ENCODE results near the gene MRM1. TPM values are rescaled to one million over a fixed set of nuclear protein-coding genes. Genes with fewer than 3 reads are reported as not detected.

The MRM1 gene
- total and polyA plus RNA-seq, 9 of the 15 experiments (the other 6 are each of a cell fraction or from before 2014, with no cell fraction given), result 0.61 to 28.4 (median 21.5) TPM

GRCh38 chr17:36608794-36609497 lies 7.6 kb downstream of the MRM1 start:
- H3K79me2 ChIP-seq (ENCODE audit: control insufficient read depth, insufficient read depth, low read length), result peaks cover 27% of the 10 kb centered on the region
- DNase-seq (ENCODE audit: extremely low read depth in 1 of 4, low spot score in 3 of 4) (peak; percentile 72 to 89 (median 74)), ATAC-seq (peak; percentile 88), FAIRE-seq (no peak)
- no peak overlapping the region for H3K27ac ChIP-seq (ENCODE audit: extremely low read depth, low read depth, low read length)
- peaks cover 3% of the 10 kb centered on the region; the same call in 1 of the 2 replicates for H4K20me1 ChIP-seq (replicated peaks; ENCODE audit: control insufficient read depth, insufficient read depth, low read length)
- no peaks in the 10 kb centered on the region for H3K27me3 ChIP-seq (ENCODE audit: control insufficient read depth in 2 of 2, insufficient read depth in 2 of 2, low read length in 2 of 2)
- H3K4me3 ChIP-seq, result no peak overlapping the region
- POLR2A ChIA-PET, result interaction anchor here (0.7 kb wide), 1 partner anchor 9 kb away, joined by 4 read pairs; no protein-coding TSS in a partner anchor
- peak overlapping the region in 1 of 2 experiments; percentile 62; a peak in 2 of 4 replicates for H3K9ac ChIP-seq (ENCODE audit: insufficient read depth in 1 of 2, low read depth in 2 of 2, low read length in 2 of 2)
- CTCF ChIA-PET (ENCODE audit: low intra/inter-chr PET ratio), result interaction anchor here (0.6 to 1.7 kb wide), 2 partner anchors 17 to 71 kb away, joined by 4 to 10 read pairs; no protein-coding TSS in a partner anchor
- BruUV-seq (replicated peaks), result no TSS peak
- no peaks in the 10 kb centered on the region for H3K9me1 ChIP-seq (ENCODE audit: control insufficient read depth, insufficient read depth, low read length)
- H3K4me2 ChIP-seq (ENCODE audit: insufficient read depth, low read length), result peak overlapping the region; percentile 45; the same call in 1 of the 2 replicates
- intact Hi-C loops (cut with micrococcal nuclease), result no loop called here
- in situ Hi-C loops (cut with MboI), result no loop called here
- H2AFZ ChIP-seq (ENCODE audit: low read depth, low read length), result peak overlapping the region; percentile 29; the same call in 1 of the 2 replicates
- WGBS (ENCODE audit: insufficient coverage, low coverage, missing lambda C conversion rate), result 31% methylated on average over 20 of the region's 24 CpGs
- H3K36me3 ChIP-seq (ENCODE audit: control insufficient read depth, insufficient read depth, low read length), result peaks cover 28% of the 10 kb centered on the region
- no peaks in the 10 kb centered on the region for H3K9me3 ChIP-seq (replicated peaks; ENCODE audit: control insufficient read depth, insufficient read depth, low read depth, low read length)
- H3K4me1 ChIP-seq (replicated peaks in 1 of 2; ENCODE audit: control insufficient read depth in 2 of 2, insufficient read depth in 2 of 2, low read length in 2 of 2), result peaks cover 32 to 42% of the 10 kb centered on the region in 2 experiments; a peak in 4 of 5 replicates
- TF ChIP-seq FOXK2 (conservative IDR thresholded peaks at IDR 0.05 in 1 of 2, IDR thresholded peaks at IDR 0.05 in 1 of 2; ENCODE audit: low read depth in 2 of 2) (peak; percentile 56 to 73; a peak in 3 of 4 replicates), TAF15 (IDR thresholded peaks at IDR 0.05; ENCODE audit: low read depth, low read length) (no peak), MXD1 (CRISPR knock-in tag; IDR thresholded peaks at IDR 0.05; ENCODE audit: borderline replicate concordance, poor library complexity, severe bottlenecking) (no peak), MAZ (CRISPR knock-in tag; conservative IDR thresholded peaks at IDR 0.05 in 1 of 2, IDR thresholded peaks at IDR 0.05 in 1 of 2) (no peak), ZNF561 (CRISPR knock-in tag; conservative IDR thresholded peaks at IDR 0.05) (no peak), ASH1L (IDR thresholded peaks at IDR 0.05; ENCODE audit: borderline replicate concordance, low read depth, partially characterized antibody) (no peak), RFX5 (IDR thresholded peaks at IDR 0.05; ENCODE audit: low read depth, low read length) (no peak), DIDO1 (tag; IDR thresholded peaks at IDR 0.05; ENCODE audit: low read depth) (no peak), ZNF589 (CRISPR knock-in tag; IDR thresholded peaks at IDR 0.05; ENCODE audit: low read depth) (no peak), ARHGAP35 (IDR thresholded peaks at IDR 0.05; ENCODE audit: partially characterized antibody) (no peak), ZNF444 (CRISPR knock-in tag; IDR thresholded peaks at IDR 0.05) (no peak), NR2F6 (CRISPR knock-in tag; IDR thresholded peaks at IDR 0.05) (no peak), ZNF449 (CRISPR knock-in tag; IDR thresholded peaks at IDR 0.05) (no peak), ZFX (CRISPR knock-in tag; IDR thresholded peaks at IDR 0.05) (no peak), CBX1 (IDR thresholded peaks at IDR 0.05; ENCODE audit: low read depth) (no peak), ZNF121 (CRISPR knock-in tag; conservative IDR thresholded peaks at IDR 0.05) (no peak)
- TF ChIP-seq, protein P1, sequence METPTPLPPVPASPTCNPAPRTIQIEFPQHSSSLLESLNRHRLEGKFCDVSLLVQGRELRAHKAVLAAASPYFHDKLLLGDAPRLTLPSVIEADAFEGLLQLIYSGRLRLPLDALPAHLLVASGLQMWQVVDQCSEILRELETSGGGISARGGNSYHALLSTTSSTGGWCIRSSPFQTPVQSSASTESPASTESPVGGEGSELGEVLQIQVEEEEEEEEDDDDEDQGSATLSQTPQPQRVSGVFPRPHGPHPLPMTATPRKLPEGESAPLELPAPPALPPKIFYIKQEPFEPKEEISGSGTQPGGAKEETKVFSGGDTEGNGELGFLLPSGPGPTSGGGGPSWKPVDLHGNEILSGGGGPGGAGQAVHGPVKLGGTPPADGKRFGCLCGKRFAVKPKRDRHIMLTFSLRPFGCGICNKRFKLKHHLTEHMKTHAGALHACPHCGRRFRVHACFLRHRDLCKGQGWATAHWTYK (CRISPR knock-in tag; IDR thresholded peaks at IDR 0.05), result no peak
- TF ChIP-seq, protein P2, sequence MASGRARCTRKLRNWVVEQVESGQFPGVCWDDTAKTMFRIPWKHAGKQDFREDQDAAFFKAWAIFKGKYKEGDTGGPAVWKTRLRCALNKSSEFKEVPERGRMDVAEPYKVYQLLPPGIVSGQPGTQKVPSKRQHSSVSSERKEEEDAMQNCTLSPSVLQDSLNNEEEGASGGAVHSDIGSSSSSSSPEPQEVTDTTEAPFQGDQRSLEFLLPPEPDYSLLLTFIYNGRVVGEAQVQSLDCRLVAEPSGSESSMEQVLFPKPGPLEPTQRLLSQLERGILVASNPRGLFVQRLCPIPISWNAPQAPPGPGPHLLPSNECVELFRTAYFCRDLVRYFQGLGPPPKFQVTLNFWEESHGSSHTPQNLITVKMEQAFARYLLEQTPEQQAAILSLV (tag; IDR thresholded peaks at IDR 0.05), result no peak
